GM20431 (cell line): ENCODE results near the gene THNSL1.

Experiments used
- in situ Hi-C: fragments of 300-500 bp; cut with MseI, MboI; formaldehyde crosslinking; loops from one replicate; pipeline ENCODE4 v1.15.0; 2020; ENCODE audit warnings: low sequenced_read_pairs; ENCODE audit not compliant: unreplicated experiment

Gene THNSL1

GRCh38 chr10:25016376-25017153 lies at the start of gene THNSL1:
Gene THNSL1, plus strand, starts transcription at chr10:25016612. Its CDS starts 6,612 bp downstream, at chr10:25023224.
- in situ Hi-C loops: no loop called here

- in situ Hi-C loops: loop anchor here (25.0 kb wide), 1 partner anchor 330 kb away; no protein-coding TSS in a partner anchor
Measured at GRCh38 chr10:24966962-24967481, 49.4 kb upstream of the THNSL1 start.

DNA sequence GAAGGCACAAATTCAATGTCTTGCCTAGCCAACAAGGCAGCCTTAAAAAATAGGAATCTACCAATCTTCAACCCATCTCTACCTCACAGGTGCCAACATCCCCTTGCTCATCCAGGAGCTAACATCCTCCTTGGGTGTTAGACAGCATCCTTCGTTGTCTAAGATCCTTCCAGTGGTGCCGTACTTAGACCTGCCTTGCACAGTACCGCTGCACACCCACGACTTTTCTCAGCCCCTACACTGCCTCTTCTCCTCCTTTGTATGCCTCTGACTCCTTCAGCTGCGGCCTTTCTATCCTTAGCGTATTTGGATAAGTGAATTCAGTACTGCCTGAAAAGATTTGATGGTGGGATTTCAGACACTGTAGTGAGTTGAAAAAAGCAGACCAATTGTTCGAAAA lies 48.1 kb upstream of the THNSL1 start:
- in situ Hi-C loops: loop anchor here (25.0 kb wide), 1 partner anchor 331 kb away; no protein-coding TSS in a partner anchor

DNA sequence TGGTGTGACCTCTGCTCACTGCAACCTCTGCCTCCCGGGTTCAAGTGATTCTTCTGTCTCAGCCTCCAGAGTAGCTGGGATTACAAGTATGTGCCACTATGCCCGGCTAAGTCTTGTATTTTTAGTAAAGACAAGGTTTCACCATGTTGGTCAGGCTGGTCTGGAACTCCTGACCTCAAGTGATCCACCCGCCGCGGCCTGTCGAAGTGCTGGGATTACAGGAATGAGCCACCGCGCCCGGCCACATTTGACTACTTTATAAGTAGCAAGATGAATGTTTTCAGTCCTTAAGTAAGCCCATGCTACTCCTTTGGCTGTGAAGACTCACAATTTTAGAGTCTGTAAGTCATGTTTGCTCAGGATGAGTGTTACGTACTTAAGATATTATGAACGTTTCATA lies 47.5 kb upstream of the THNSL1 start:
- in situ Hi-C loops: loop anchor here (25.0 kb wide), 1 partner anchor 332 kb away; no protein-coding TSS in a partner anchor

DNA sequence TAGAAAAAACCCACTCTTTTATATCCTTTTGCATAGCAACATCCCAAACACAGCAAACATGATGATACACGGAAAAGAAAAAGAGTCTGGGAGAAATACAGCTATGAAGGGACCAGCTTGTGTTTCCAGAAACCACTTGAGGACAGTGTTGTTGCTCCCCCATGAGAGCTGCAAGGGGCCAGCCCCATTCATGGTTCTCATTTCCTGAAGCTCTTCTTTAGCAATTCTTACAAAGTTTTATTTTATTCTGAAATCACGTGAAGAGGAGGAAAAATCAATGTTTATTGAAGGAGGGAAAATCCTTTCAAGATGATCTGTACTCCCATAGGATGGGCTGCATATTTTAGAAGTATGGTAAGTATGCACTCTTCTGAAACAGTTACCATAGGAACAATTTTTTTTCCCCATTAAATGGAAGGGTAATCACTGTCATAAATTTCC lies 46.6 kb upstream of the THNSL1 start:
- in situ Hi-C loops: loop anchor here (25.0 kb wide), 1 partner anchor 333 kb away; no protein-coding TSS in a partner anchor

- in situ Hi-C loops: loop anchor here (25.0 kb wide), 1 partner anchor 334 kb away; no protein-coding TSS in a partner anchor
Measured at GRCh38 chr10:24971374-24971773, 45.0 kb upstream of the THNSL1 start.

DNA sequence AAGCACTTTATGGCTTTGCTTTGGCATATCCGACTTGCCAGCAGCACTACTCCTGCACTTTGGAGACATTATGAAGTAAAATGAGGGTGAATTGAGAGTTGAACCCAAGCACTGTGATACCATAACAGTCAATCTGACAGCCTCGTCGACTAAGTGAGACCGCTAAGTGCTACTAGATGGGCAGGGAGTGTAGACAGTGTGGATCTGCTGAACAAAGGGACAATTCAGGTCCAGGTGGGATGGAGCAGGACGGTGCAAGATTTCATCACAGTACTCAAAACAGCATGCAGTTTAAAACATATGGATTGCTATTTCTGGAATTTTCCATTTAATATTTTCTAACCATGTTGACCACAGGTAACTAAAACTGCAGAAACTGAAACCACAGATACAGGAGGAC lies 43.2 kb upstream of the THNSL1 start:
- in situ Hi-C loops: loop anchor here (25.0 kb wide), 1 partner anchor 336 kb away; no protein-coding TSS in a partner anchor

DNA sequence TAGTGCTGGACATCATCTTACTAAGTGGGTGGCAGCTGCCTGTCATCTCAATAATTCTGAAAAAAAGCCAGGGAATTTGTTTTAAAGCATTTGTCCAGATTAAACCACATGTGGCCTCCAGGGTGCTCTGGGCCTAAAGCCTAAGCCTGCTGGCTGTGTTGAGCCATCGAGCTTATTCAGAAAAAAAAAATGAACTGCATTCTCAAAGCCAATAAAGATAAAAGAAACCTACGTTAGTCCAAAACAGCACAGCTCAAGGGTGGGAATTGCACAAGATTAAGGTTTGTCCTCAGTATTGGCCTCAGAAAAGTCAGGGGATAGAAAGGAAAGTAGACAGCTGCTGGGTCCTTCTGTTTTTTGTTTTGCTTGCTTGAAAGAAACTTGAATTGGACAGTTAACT lies 41.4 kb upstream of the THNSL1 start:
- in situ Hi-C loops: loop anchor here (25.0 kb wide), 1 partner anchor 338 kb away; no protein-coding TSS in a partner anchor

GRCh38 chr10:24979685-24980084 lies 36.7 kb upstream of the THNSL1 start:
- in situ Hi-C loops: no loop called here

DNA sequence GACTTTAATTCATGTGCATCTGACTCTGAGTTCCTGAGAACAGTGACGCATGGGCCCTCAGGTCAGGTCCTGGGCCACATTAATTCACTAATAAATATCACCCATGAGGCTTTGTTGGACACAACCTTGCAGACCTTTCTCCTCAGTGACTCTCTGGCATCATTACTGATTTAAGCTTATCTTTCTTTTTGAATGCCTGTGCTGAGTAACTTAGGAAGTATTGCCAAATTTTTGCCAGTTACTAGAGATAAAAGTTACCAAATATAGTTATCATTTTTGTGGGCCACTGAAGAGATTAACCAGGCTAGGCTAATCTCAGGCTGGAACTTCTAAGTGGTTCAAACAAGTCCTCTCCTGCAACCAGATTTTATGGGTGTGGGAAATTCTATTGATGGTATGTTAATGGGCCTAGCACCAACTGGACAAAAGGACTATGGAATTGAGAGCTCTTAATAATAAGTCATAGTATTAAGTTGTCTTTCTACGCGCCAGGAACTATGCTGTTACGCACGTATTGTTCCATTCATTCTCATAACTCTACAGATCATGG lies 35.2 kb upstream of the THNSL1 start:
- in situ Hi-C loops: no loop called here

GRCh38 chr10:24982319-24983112 lies 33.9 kb upstream of the THNSL1 start:
- in situ Hi-C loops: no loop called here

DNA sequence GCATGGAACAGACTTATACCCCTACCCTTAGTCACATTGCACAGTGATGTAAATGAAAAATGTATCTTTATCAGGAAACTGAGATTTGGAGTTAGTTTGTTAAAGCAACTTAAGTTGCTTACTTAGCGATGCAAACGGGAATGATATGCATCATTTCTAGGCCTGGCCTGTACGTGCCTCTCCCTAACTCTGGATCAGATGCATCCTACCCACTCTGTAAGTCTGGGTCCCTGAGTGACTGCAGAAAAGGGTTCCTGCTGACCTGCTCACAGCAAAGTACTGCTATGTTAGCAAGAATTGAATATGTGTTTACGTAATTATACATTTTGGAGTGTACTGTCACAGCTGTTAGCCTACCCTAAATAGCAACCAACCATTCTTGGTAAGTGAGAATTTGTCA lies 33.3 kb upstream of the THNSL1 start:
- in situ Hi-C loops: no loop called here

GRCh38 chr10:24983946-24984345 lies 32.5 kb upstream of the THNSL1 start:
- in situ Hi-C loops: no loop called here

- in situ Hi-C loops: no loop called here
Measured at GRCh38 chr10:24984906-24985305, 31.5 kb upstream of the THNSL1 start.

DNA sequence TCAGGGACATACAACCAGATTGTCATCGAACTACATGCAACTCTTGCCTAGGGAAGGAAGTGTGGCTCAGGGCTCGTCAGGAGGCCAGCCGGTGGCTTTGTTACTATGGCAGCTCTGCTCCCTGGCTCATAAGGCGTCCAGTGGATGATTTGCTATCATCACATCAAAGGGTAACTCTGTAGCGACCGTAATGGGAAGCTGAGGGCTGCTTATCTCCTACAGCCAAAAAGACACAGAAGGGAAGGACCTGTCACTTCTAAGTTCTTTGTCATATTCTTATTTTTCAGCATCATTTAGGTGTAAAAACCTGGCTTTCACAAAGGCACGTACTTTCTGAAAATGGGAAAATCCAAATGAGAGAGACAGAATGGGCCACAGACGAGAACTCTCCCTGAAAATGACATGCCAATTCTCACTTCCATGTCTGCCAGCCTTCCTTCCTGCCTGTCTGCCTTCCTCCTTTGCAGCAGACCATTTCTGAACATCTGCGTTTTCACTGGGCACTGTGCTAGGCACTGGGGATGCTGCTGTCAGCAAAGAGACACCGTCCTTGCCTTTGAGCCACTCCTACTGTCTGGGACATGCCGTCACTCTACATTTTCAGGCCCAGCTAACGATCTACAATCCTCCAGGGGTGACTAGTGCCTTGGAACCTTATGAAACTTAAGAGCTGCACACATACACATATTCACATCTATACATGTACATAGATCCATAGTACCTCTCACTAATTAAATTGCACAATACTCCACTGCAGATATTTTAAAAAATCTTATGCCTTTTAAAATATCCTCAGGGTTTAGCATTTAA lies 27.4 kb upstream of the THNSL1 start:
- in situ Hi-C loops: no loop called here

GRCh38 chr10:24989867-24990266 lies 26.5 kb upstream of the THNSL1 start:
- in situ Hi-C loops: no loop called here

GRCh38 chr10:24991298-24991697 lies 25.1 kb upstream of the THNSL1 start:
- in situ Hi-C loops: no loop called here

GRCh38 chr10:24992512-24993133 lies 23.8 kb upstream of the THNSL1 start:
- in situ Hi-C loops: no loop called here
